Endodermal cell (in vitro differentiated cells): ENCODE measurements around the gene MRTFA. TPM values are rescaled to one million over a fixed set of nuclear protein-coding genes. Genes with fewer than 3 reads are reported as not detected.
"Not testable (repeated sequence)": the region's sequence is repeated elsewhere in the genome, so short reads cannot be mapped to it uniquely, and the experiment has no call there.

ENCODE experiments used
- DNase-seq: peaks from one replicate; pipeline ENCODE4 v3.0.0-alpha.2; 2017
- H3K27ac ChIP-seq: 2 replicates; pipeline ENCODE4 v1.5.1; 2013; ENCODE audit warnings: mild to moderate bottlenecking, low read depth, low read length, moderate library complexity
- H3K27me3 ChIP-seq: 2 replicates; pipeline ENCODE4 v1.6.1; 2013; ENCODE audit warnings: mild to moderate bottlenecking, low read length, moderate library complexity; ENCODE audit not compliant: insufficient read depth, control insufficient read depth, poor library complexity, severe bottlenecking
- H3K36me3 ChIP-seq: 2 replicates; pipeline ENCODE4 v1.7.0; 2013; ENCODE audit warnings: mild to moderate bottlenecking, low read length, moderate library complexity; ENCODE audit not compliant: control insufficient read depth, insufficient read depth
- H3K4me1 ChIP-seq: one replicate; pipeline ENCODE4 v1.7.0; 2013; ENCODE audit warnings: low read length; ENCODE audit not compliant: control insufficient read depth, insufficient read depth
- H3K4me3 ChIP-seq: 2 replicates; pipeline ENCODE4 v1.5.1; 2013; ENCODE audit warnings: mild to moderate bottlenecking, low read length, moderate library complexity
- H3K9ac ChIP-seq: 2 replicates; pipeline ENCODE4 v1.6.1; 2013; ENCODE audit warnings: mild to moderate bottlenecking, low read length, moderate library complexity; ENCODE audit not compliant: poor library complexity, severe bottlenecking; ENCODE audit errors: extremely low read depth
- H3K9me3 ChIP-seq: 2 replicates; pipeline ENCODE4 v1.6.1; 2013; ENCODE audit warnings: mild to moderate bottlenecking, low read length, moderate library complexity; ENCODE audit not compliant: control insufficient read depth
- H3K27ac Mint-ChIP-seq: 2 replicates; pipeline ENCODE4 v1.8.0; 2020; ENCODE audit warnings: mixed read lengths
- H3K27me3 Mint-ChIP-seq: 2 replicates; pipeline ENCODE4 v1.8.0; 2021; ENCODE audit warnings: mild to moderate bottlenecking, mixed read lengths; ENCODE audit not compliant: insufficient read depth
- H3K36me3 Mint-ChIP-seq: 2 replicates; pipeline ENCODE4 v1.8.0; 2020; ENCODE audit warnings: low read depth, mixed read lengths
- H3K4me1 Mint-ChIP-seq: 2 replicates; pipeline ENCODE4 v1.8.0; 2020; ENCODE audit warnings: mixed read lengths
- H3K4me3 Mint-ChIP-seq: 2 replicates; pipeline ENCODE4 v1.8.0; 2020; ENCODE audit warnings: mild to moderate bottlenecking, moderate library complexity, mixed read lengths
- H3K9me3 Mint-ChIP-seq: 2 replicates; pipeline ENCODE4 v1.8.0; 2020; ENCODE audit warnings: mild to moderate bottlenecking, mixed read lengths
- WGBS, 2 experiments: methylation state at CpG; one replicate each; pipeline versions ENCODE4 v1.1.5 to v1.1.7; 2013; ENCODE audit warnings: missing lambda C conversion rate in 2 of 2, mixed read lengths in 1 of 2; ENCODE audit not compliant: insufficient coverage in 1 of 2, insufficient read length in 1 of 2; 5-methylcytosine and 5-hydroxymethylcytosine counted together
- total RNA-seq, 2 donors: library from RNA; stranded (reverse); fragmentation: NEBNext Ultra II Directional in 1 of 2; extraction: Animal tissue kit (Norgen Biotek cat#: 25700) in 1 of 2; gene quantifications; 2 replicates in 1 of 2; 3 replicates in 1 of 2; pipeline ENCODE4 v1.2.1, GENCODE V29; 2021
- TF ChIP-seq, protein P1 (sequence below): fragments of 200-600 bp; sonication (generic); conservative IDR thresholded peaks from 2 replicates; pipeline ENCODE4 v1.5.0; 2021; ENCODE audit warnings: antibody characterized with exemption, mild to moderate bottlenecking

The MRTFA gene
- total RNA-seq, 2 donors from 2014 or later, result 43.3 to 44.7 TPM

DNA sequence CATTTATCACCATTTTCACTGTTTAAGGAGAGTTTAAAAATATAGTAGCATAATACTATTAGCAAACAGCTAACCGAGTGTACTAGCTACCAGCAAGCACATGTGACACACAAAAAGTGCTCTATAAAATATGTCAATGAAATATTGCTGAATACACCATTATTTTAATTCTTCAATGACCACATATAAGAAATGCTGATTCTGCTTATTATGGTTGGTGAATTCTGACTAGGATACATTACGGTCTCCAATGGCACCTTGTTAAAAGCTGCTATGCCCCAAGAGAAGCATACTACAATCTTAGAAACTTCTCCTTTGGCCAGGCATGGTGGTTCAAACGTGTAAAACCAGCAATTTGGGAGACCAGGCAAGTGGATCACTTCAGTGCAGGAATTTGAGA lies 129.8 kb downstream of the MRTFA start:
- no peaks in the 10 kb centered on the region for H3K36me3 ChIP-seq
- no peak overlapping the region for H3K9ac ChIP-seq
- Mint-ChIP-seq H3K4me3 (no peak overlapping the region), H3K27ac (no peak overlapping the region), H3K27me3 (no peaks in the 10 kb centered on the region), H3K4me1 (peaks cover 36% of the 10 kb centered on the region), H3K36me3 (peaks cover 9% of the 10 kb centered on the region), H3K9me3 (peaks cover 12% of the 10 kb centered on the region)
- H3K4me3 ChIP-seq, result no peak overlapping the region
- TF ChIP-seq, protein P1, sequence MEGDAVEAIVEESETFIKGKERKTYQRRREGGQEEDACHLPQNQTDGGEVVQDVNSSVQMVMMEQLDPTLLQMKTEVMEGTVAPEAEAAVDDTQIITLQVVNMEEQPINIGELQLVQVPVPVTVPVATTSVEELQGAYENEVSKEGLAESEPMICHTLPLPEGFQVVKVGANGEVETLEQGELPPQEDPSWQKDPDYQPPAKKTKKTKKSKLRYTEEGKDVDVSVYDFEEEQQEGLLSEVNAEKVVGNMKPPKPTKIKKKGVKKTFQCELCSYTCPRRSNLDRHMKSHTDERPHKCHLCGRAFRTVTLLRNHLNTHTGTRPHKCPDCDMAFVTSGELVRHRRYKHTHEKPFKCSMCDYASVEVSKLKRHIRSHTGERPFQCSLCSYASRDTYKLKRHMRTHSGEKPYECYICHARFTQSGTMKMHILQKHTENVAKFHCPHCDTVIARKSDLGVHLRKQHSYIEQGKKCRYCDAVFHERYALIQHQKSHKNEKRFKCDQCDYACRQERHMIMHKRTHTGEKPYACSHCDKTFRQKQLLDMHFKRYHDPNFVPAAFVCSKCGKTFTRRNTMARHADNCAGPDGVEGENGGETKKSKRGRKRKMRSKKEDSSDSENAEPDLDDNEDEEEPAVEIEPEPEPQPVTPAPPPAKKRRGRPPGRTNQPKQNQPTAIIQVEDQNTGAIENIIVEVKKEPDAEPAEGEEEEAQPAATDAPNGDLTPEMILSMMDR, result no peak
- H3K27me3 ChIP-seq, result no peaks in the 10 kb centered on the region
- H3K9me3 ChIP-seq, result peaks cover 12% of the 10 kb centered on the region
- peaks cover 19% of the 10 kb centered on the region for H3K4me1 ChIP-seq
- no peak overlapping the region for H3K27ac ChIP-seq
- no peak for DNase-seq
- WGBS, 2 experiments, result 94% methylated on average over 2 of the region's 3 CpGs; no CpG with 5 or more reads in 1 of the 2 experiments

DNA sequence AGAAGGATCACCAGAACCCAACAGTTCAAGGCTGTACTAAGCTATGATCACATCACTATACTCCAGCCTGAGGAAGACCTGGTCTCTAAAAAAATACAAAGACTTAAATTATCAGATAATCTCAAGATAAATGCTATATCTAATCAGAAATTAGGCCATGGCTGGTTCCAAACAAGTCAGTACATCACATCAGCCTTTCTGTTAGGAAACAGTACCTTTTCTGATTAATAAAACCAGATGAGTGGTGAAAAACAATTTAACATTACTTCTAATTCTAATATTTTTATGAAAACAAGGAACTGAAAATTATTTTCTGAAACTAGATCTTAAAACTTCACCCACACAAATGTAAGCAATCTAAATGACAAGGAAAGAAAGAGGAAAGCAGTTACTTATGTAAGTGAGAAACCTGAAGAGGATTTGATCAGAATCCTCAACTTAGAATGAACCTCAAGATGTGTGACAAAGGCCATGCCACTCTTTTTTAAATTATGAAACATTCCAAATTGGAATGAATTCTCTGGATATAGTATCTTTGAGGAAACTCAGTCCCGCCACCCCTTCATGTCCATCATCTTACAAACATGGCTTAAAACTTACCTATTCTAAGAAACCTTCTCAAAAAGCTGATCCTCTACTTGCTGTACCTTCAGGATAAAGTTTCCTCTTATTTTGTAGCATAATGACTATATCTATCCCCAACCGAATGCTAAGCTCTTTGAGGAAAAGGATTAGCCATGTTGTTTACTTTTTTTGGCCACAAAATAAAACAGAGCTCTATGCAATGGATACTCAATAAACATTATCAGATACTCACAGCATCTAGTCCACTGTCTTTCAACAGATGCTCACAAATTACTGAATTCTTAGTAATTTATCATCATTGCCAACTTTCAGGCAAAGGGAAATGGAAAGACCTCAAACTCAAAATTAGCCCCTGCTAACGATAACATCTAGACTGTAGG lies 132.0 kb downstream of the MRTFA start:
- H3K9ac ChIP-seq, result no peak overlapping the region
- no peak overlapping the region for H3K27ac ChIP-seq
- no peaks in the 10 kb centered on the region for H3K27me3 ChIP-seq
- Mint-ChIP-seq H3K4me1 (peaks cover 20% of the 10 kb centered on the region), H3K9me3 (peaks cover 16% of the 10 kb centered on the region), H3K4me3 (no peak overlapping the region), H3K27ac (no peak overlapping the region), H3K36me3 (peaks cover 12% of the 10 kb centered on the region), H3K27me3 (no peaks in the 10 kb centered on the region)
- H3K9me3 ChIP-seq, result peaks cover 12% of the 10 kb centered on the region
- TF ChIP-seq, protein P1, result no peak
- DNase-seq, result no peak
- WGBS, 2 experiments, result 67% methylated on average over 3 of the region's 3 CpGs; no CpG with 5 or more reads in 1 of the 2 experiments
- peaks cover 10% of the 10 kb centered on the region for H3K4me1 ChIP-seq
- no peaks in the 10 kb centered on the region for H3K36me3 ChIP-seq
- no peak overlapping the region for H3K4me3 ChIP-seq

DNA sequence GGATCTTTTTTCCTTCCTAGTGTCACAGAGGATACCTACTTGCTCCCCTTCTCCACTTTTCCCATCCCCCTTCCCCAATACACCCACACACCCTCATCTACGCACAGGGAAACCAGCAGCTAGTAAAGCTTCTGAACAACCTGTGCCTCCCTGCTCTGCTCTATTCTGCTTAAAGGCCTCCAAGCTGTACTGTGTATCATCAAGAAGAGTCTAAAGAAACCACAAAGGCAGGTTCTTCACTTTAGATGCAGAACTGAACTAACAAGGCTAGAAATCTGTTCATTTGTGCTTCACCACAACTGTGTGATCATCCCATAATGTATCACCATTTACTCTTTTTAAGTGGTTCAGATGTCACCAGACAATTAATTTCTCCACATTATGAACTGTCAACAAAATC lies 133.6 kb downstream of the MRTFA start:
- Mint-ChIP-seq H3K27ac (no peak overlapping the region), H3K36me3 (peaks cover 12% of the 10 kb centered on the region), H3K9me3 (peaks cover 16% of the 10 kb centered on the region), H3K4me3 (no peak overlapping the region), H3K27me3 (no peaks in the 10 kb centered on the region), H3K4me1 (peaks cover 22% of the 10 kb centered on the region)
- Histone ChIP-seq H3K27ac (no peak overlapping the region), H3K4me1 (peaks cover 17% of the 10 kb centered on the region), H3K9ac (no peak overlapping the region), H3K27me3 (no peaks in the 10 kb centered on the region), H3K4me3 (peak overlapping the region; percentile 23), H3K36me3 (no peaks in the 10 kb centered on the region), H3K9me3 (peaks cover 12% of the 10 kb centered on the region)
- DNase-seq, result no peak
- WGBS, 2 experiments, result 100% methylated on average over 1 of the region's 1 CpG
- TF ChIP-seq, protein P1, result no peak

DNA sequence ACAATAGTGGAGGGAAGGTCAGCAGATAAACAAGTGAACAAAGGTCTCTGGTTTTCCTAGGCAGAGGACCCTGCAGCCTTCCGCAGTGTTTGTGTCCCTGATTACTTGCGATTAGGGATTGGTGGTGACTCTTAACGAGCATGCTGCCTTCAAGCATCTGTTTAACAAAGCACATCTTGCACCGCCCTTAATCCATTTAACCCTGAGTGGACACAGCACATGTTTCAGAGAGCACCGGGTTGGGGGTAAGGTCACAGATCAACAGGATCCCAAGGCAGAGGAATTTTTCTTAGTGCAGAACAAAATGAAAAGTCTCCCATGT lies 136.1 kb downstream of the MRTFA start:
- 43% methylated on average over 3 of the region's 5 CpGs; no CpG with 5 or more reads in 1 of the 2 experiments for WGBS, 2 experiments
- not testable (repeated sequence) for H3K4me3 Mint-ChIP-seq, H3K36me3 ChIP-seq, H3K27ac Mint-ChIP-seq, H3K27me3 ChIP-seq, H3K27me3 Mint-ChIP-seq, H3K27ac ChIP-seq, H3K9ac ChIP-seq, DNase-seq, H3K4me3 ChIP-seq
- H3K4me1 Mint-ChIP-seq, result peaks cover 26% of the 10 kb centered on the region
- peaks cover 12% of the 10 kb centered on the region for H3K36me3 Mint-ChIP-seq
- peaks cover 17% of the 10 kb centered on the region for H3K4me1 ChIP-seq
- H3K9me3 Mint-ChIP-seq, result peaks cover 16% of the 10 kb centered on the region
- H3K9me3 ChIP-seq, result peaks cover 12% of the 10 kb centered on the region
